ENCODE results near the gene CGB8.
"Not testable (repeated sequence)": the region's sequence is repeated elsewhere in the genome, so short reads cannot be mapped to it uniquely, and the experiment has no call there.

Gene CGB8

DNA sequence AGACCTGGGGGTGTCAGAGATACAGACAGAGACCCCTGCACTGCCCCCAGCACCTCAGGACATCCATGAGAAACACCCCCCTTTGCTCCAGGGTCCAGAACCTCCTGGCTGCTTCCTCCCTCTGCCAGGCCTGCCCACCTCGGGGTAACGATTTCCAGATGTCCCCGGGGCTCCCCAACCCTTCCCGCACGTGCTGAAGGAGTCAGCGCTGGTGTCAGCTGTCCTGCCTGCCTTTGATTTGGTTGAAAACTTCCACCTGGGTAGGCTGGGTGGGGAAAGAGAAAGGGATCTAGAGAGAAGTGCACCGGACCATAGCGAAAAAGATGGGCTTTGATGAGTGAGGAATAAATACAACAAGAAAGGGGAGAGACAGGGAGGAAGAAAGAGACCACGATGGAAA lies 10.1 kb upstream of the CGB8 start:
- no peak overlapping the region for H3K4me3 ChIP-seq (ENCODE audit: low read depth, low read length)
- no peak for DNase-seq
- peaks cover 12% of the 10 kb centered on the region for H3K4me1 ChIP-seq
- H3K27me3 ChIP-seq: peaks cover 16% of the 10 kb centered on the region
- TF ChIP-seq, protein P1, sequence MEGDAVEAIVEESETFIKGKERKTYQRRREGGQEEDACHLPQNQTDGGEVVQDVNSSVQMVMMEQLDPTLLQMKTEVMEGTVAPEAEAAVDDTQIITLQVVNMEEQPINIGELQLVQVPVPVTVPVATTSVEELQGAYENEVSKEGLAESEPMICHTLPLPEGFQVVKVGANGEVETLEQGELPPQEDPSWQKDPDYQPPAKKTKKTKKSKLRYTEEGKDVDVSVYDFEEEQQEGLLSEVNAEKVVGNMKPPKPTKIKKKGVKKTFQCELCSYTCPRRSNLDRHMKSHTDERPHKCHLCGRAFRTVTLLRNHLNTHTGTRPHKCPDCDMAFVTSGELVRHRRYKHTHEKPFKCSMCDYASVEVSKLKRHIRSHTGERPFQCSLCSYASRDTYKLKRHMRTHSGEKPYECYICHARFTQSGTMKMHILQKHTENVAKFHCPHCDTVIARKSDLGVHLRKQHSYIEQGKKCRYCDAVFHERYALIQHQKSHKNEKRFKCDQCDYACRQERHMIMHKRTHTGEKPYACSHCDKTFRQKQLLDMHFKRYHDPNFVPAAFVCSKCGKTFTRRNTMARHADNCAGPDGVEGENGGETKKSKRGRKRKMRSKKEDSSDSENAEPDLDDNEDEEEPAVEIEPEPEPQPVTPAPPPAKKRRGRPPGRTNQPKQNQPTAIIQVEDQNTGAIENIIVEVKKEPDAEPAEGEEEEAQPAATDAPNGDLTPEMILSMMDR (IDR thresholded peaks at IDR 0.05; ENCODE audit: low read depth, low read length): no peak
- no peaks in the 10 kb centered on the region for H3K9me3 ChIP-seq
- no peaks in the 10 kb centered on the region for H3K36me3 ChIP-seq

DNA sequence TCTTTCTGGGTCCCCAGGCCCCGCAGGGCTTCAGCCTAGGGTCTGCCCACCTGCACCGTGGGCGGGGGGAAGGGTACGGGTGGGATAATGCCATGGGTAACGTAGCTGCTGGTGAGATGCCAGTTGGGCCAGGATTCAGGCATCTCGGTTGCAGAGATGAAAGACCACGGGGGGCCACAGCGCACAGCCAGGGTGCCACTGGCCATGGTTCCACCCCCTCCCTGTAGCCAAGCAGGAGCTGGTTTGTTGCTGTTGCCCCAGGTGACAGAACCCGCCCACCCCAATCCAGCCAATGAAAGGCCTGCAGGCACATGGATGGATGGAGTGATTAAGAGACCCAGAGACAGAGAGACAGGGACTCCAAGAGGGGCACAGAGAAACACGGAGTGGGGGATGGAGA lies 9.7 kb upstream of the CGB8 start:
- H3K4me1 ChIP-seq: peaks cover 12% of the 10 kb centered on the region
- H3K9me3 ChIP-seq: no peaks in the 10 kb centered on the region
- H3K27me3 ChIP-seq: peaks cover 16% of the 10 kb centered on the region
- TF ChIP-seq, protein P1 (IDR thresholded peaks at IDR 0.05; ENCODE audit: low read depth, low read length): no peak
- DNase-seq: peak; percentile 64
- H3K36me3 ChIP-seq: no peaks in the 10 kb centered on the region
- no peak overlapping the region for H3K4me3 ChIP-seq (ENCODE audit: low read depth, low read length)

DNA sequence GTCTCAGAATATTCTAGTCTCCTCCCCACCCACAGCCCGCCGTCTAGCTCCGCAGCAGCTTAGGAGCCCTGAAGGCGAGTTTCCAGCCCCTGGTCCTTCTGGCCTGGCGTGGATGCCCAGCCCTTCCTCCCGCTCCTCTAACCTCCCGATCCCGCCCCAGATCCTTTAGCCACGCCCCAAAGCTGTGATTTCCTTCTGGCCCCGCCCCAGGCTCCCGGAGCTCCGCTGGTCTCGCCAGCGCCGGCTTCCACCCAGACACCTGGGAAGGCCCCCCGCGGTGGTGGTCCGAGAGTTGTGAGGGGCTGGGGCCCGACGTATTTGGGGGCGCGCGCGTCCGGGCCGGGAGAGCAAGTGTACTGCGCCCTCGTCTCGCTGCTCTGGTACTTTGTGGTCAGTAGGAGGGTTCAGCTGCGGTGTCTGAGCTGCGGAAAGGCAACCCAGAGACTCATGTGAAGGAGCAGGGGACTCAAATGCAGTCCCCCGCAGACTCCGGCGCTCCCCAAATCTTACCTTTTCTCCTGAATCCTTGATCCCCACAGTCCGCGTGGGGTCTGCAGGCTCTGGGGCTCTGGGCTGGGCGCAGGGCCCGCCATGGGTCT lies 8.8 kb upstream of the CGB8 start, which contains the start of gene CGB7:
Gene CGB7, minus strand, starts transcription at position 114 of the 599 bp plus-strand sequence. CDS start 2,374 bp downstream, outside the sequence.
- H3K4me1 ChIP-seq: peaks cover 12% of the 10 kb centered on the region
- peak within 1 kb of the TSS; percentile 55 for H3K4me3 ChIP-seq (ENCODE audit: low read depth, low read length)
- no peaks in the 10 kb centered on the region for H3K36me3 ChIP-seq
- no peaks in the 10 kb centered on the region for H3K9me3 ChIP-seq
- DNase-seq: peak; percentile 77
- TF ChIP-seq, protein P1 (IDR thresholded peaks at IDR 0.05; ENCODE audit: low read depth, low read length): no peak
- peaks cover 16% of the 10 kb centered on the region for H3K27me3 ChIP-seq

DNA sequence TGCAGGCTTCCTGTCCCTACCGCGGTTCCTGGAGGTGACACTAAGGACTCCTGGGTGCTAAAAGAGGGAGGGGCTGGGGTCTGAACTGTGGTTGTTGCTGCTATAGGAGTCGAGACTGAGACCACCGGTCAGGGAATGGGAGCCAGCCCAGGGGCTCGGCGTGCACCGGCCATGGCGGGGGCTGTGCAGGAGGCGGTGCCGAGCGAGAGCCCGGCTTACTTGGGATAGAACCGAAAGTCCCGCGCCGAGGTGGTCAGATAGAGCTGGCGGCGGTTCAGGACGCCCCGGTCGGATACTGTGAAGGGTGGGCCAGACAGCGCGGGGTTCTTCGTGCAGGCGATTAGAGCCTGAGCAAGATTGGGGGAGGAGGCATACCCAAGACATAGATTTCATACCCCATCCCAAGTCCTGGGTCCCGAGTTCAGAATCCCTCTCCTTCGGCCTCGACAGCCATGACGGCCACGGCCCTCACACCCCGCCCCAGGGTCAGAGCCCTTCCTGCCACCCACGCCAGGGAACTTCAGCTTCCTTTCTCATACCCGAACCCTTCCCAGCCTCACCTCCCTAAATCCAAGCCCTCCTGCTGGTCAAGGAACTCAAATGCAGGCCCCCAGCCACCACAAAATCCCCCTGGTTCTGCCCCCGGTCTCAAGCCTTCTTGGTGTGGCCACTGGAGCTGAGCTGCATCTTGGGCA lies 8.1 kb upstream of the CGB8 start:
- Histone ChIP-seq H3K4me3 (ENCODE audit: low read depth, low read length) (peak overlapping the region; percentile 55), H3K4me1 (peaks cover 12% of the 10 kb centered on the region), H3K27me3 (peaks cover 16% of the 10 kb centered on the region)
- not testable (repeated sequence) for H3K36me3 ChIP-seq, DNase-seq, H3K9me3 ChIP-seq

DNA sequence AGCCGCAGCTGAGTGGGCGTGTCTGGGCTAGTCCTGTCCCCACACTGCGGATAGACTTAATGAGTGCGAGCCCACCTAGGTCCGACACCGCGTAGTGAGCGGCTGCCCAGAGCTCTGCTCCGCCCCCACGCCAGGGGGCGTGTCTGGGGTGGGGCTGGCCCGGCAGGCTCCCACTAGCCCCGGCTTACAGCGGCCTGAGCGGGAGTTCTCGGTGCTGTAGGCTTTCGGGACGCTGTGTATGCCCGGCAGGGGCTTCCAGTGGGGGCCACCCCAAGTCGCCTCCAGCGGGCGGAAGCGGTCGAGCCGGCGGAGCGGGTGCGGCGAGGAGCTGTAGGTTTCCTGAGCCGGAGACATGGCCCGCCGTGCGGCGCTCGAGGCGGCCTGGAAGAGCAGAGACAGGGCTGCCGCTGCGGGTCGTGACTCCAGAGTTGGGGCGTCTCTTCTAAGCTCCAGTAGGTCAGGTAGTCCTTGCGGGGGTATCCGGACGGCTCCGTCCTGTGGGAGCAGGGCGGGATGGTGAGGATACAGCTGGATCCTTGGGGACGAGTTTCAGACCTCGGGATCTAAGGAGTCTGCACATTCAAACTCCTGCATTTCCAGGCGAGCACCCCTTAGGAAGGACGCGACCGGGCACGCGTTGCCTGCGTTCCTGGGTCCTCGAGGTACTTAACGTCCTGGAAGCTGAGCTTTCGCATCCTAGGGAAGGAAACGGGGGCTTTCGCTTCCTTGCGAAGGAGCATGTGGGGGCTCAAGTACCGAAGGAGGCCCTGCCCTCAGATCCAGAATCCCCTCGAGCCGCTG lies 7.4 kb upstream of the CGB8 start:
- TF ChIP-seq, protein P1 (IDR thresholded peaks at IDR 0.05; ENCODE audit: low read depth, low read length): peak; percentile 44
- peaks cover 12% of the 10 kb centered on the region for H3K4me1 ChIP-seq
- no peaks in the 10 kb centered on the region for H3K36me3 ChIP-seq
- peak; percentile 68 for DNase-seq
- peaks cover 16% of the 10 kb centered on the region for H3K27me3 ChIP-seq
- H3K4me3 ChIP-seq (ENCODE audit: low read depth, low read length): peak overlapping the region; percentile 55
- H3K9me3 ChIP-seq: no peaks in the 10 kb centered on the region

DNA sequence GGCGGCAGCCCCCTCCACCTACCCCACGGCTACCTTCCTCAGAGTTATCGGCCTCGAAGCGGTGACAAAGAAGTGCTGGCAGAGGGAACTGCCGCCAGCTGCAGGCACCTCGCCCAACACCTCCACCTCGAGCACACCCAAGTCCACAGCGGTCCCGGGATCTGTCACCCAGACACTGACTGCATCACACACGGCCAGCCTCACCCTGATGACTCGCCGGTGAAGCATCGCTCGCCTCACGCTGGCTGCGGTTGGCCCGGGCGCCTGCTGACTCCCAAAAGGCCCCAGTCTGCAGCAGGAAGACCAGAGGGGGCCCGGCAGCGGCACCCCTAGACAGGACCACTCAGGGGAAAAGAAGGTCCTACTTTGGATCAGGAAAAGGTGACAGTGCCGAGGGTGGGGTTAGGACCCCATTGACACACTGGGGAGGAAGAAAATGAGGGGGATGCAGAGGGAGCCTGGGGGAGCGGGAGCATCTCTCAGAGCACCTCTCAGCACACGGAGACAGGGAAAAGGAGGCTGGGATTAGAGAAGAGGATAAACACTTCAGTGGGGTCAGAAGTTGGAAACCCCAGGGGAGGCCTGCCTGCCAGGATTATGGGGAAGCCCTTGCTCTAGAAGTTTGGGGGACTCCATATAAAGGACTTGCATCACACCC lies 1.6 kb upstream of the CGB8 start:
- H3K4me1 ChIP-seq; H3K9me3 ChIP-seq; DNase-seq; H3K4me3 ChIP-seq (ENCODE audit: low read depth, low read length); H3K27me3 ChIP-seq; H3K36me3 ChIP-seq: not testable (repeated sequence)

DNA sequence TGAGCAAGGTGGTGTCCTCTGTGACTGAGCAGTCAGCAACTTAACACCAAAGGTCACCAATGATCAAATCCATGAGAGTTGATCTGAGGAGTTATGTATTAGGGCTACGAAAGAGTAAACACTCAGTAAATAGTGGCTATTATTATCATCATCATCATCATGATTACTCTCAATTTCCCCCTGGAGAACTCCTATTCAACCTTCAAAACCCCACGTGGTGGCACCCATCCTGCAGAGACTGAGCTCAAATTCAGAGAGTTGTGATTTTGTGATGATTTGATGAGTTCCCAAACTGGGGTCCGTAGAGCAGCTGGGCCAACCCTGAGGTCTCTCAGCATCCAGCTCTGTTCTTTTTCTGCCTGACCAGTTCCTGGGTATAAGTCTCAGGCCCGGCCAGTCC lies 923 bp upstream of the CGB8 start:
- DNase-seq; H3K4me1 ChIP-seq; H3K27me3 ChIP-seq; H3K9me3 ChIP-seq; H3K36me3 ChIP-seq; H3K4me3 ChIP-seq (ENCODE audit: low read depth, low read length): not testable (repeated sequence)

DNA sequence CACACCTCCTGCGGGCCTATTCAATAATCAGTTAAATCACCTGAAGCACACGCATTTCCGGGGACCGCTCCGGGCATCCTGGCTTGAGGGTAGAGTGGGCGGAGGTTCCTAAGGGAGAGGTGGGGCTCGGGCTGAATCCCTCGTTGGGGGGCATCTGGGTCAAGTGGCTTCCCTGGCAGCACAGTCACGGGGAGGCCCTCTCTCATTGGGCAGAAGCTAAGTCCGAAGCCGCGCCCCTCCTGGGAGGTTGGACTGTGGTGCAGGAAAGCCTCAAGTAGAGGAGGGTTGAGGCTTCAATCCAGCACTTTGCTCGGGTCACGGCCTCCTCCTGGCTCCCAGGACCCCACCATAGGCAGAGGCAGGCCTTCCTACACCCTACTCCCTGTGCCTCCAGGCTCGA lies 5.4 kb downstream of the CGB8 start, which contains the start of gene CGB5:
Gene CGB5, plus strand, starts transcription at position 301 of the 400 bp plus-strand sequence. CDS start 362 bp downstream, outside the sequence.
- not testable (repeated sequence) for H3K4me1 ChIP-seq; H3K36me3 ChIP-seq; DNase-seq; H3K27me3 ChIP-seq; H3K9me3 ChIP-seq; H3K4me3 ChIP-seq (ENCODE audit: low read depth, low read length)

DNA sequence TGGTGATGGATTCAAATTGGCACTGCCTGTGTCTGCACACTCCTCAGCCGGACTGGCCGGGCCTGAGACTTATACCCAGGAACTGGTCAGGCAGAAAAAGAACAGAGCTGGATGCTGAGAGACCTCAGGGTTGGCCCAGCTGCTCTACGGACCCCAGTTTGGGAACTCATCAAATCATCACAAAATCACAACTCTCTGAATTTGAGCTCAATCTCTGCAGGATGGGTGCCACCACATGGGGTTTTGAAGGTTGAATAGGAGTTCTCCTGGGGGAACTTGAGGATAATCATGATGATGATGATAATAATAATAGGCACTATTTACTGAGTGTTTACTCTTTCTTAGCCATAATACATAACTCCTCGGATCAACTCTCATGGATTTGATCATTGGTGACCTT lies 6.2 kb downstream of the CGB8 start:
- H3K4me1 ChIP-seq; H3K27me3 ChIP-seq; H3K9me3 ChIP-seq; H3K36me3 ChIP-seq; DNase-seq; H3K4me3 ChIP-seq (ENCODE audit: low read depth, low read length): not testable (repeated sequence)

All from BE2C (cell line).